ENCODE data around the gene COX20. TPM values are rescaled to one million over a fixed set of nuclear protein-coding genes. Genes with fewer than 3 reads are reported as not detected.

COX20 gene
- total RNA-seq, 1 experiment from 2014 or later, result 33.1 TPM

DNA sequence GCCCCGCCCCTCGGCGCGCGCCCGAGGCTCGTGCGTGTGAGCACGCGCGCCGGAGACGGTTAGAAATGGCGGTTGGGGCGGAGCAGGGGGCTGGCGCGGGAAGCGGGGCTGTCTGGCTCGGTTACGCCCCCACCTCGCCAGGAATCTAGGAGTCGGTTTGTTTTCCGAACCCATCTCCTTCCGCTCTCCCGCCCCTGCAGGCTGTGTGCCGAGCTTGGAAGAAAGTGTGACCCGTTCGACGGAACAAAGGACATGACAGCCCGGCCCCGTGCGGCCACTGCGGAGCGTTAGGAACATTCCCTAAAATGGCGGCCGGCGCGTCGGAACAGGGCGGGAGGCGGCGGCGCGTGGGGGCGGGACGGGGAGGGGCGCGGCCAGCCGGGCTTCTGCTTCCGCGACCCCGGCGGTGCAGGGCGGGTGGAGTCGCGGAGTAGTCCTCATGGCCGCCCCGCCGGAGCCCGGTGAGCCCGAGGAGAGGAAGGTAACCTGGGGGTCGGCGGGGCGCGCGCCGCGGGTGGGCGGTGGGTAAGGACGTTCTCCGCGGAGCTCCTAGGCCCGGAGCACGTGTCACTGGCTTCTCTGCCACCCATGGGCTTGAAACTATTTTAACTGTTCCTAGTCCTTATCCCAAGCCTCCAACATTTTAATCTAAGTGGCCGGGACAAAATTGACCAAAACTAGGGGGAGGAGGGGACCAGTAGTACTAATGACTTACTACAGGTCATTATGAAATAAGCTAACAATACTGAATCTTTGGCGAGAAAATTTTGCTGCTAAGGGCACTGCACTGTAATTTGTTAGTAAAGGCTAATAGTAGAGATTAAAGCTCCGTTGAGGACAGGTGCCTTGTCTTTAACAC is at the start of gene COX20 (continued):
- no peak; the same call in 1 of the 2 replicates for TF ChIP-seq JUN (CRISPR knock-in tag; IDR thresholded peaks at IDR 0.05)
- TF ChIP-seq ESRRA (CRISPR knock-in tag; IDR thresholded peaks at IDR 0.05; ENCODE audit: borderline replicate concordance), result no peak
- no peak for TF ChIP-seq NR2C2 (CRISPR knock-in tag; IDR thresholded peaks at IDR 0.05)
- TF ChIP-seq, protein P1, sequence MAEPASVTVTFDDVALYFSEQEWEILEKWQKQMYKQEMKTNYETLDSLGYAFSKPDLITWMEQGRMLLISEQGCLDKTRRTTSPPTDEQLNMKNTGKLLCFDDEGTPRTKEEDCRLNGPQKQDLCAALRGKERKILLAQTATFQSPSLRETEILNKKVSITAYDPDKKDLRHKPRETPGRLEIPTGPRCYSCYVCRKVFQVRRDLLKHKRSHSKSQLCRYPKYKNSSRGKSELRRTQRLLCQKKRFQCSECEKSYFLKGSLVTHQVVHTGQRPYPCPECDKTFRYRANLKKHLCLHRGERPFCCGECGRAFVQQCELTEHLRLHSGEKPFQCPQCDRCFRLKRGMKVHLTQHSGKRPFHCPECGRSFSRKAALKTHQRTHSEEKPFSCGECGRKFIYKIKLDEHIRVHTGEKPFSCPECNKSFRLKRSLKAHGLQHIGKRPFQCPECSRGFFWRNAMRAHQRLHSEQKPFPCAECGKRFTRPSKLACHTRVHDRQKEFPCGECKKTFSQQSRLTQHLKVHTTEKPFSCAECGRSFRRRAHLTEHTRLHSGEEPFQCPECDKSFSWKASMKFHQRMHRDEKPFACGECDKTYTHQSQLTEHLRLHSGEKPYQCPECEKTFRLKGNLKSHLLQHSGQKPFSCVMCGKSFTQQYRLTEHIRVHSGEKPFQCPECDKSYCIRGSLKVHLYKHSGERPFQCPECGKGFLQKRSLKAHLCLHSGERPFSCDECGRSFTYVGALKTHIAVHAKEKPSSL (CRISPR knock-in tag; conservative IDR thresholded peaks at IDR 0.05), result peak; percentile 65
- TF ChIP-seq ZNF671 (CRISPR knock-in tag; IDR thresholded peaks at IDR 0.05), result peak; percentile 28; the same call in 1 of the 2 replicates
- 0 out of 2 replicates have a peak, but pooled peaks have one; percentile 1 for TF ChIP-seq FOXP4 (CRISPR knock-in tag; IDR thresholded peaks at IDR 0.05)
- TF ChIP-seq TCF7 (CRISPR knock-in tag; IDR thresholded peaks at IDR 0.05; ENCODE audit: low read depth), result no peak
- 0 out of 2 replicates have a peak, but pooled peaks have one; percentile 42 for TF ChIP-seq ZBTB21 (CRISPR knock-in tag; IDR thresholded peaks at IDR 0.05; ENCODE audit: borderline replicate concordance)
- TF ChIP-seq ZNF416 (CRISPR knock-in tag; IDR thresholded peaks at IDR 0.05), result peak; percentile 96
- TF ChIP-seq, protein P2, sequence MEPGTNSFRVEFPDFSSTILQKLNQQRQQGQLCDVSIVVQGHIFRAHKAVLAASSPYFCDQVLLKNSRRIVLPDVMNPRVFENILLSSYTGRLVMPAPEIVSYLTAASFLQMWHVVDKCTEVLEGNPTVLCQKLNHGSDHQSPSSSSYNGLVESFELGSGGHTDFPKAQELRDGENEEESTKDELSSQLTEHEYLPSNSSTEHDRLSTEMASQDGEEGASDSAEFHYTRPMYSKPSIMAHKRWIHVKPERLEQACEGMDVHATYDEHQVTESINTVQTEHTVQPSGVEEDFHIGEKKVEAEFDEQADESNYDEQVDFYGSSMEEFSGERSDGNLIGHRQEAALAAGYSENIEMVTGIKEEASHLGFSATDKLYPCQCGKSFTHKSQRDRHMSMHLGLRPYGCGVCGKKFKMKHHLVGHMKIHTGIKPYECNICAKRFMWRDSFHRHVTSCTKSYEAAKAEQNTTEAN (CRISPR knock-in tag; IDR thresholded peaks at IDR 0.05), result peak; percentile 83; the same call in 1 of the 2 replicates
- TF ChIP-seq GTF2I (CRISPR knock-in tag; conservative IDR thresholded peaks at IDR 0.05), result no peak
- no peak for TF ChIP-seq ZNF232 (CRISPR knock-in tag; IDR thresholded peaks at IDR 0.05)
- no peak; the same call in 1 of the 2 replicates for TF ChIP-seq ETV6 (CRISPR knock-in tag; IDR thresholded peaks at IDR 0.05)
- no peak for TF ChIP-seq IRF1 (CRISPR knock-in tag; IDR thresholded peaks at IDR 0.05)
- no peak for TF ChIP-seq NR1H2 (CRISPR knock-in tag; IDR thresholded peaks at IDR 0.05)
- no peak for TF ChIP-seq GABPB1 (CRISPR knock-in tag; IDR thresholded peaks at IDR 0.05)
- 0 out of 2 replicates have a peak, but pooled peaks have one; percentile 35 for TF ChIP-seq USF1 (CRISPR knock-in tag; IDR thresholded peaks at IDR 0.05)
- TF ChIP-seq ARID4B (CRISPR knock-in tag; IDR thresholded peaks at IDR 0.05; ENCODE audit: borderline replicate concordance), result no peak
- TF ChIP-seq FOXK1 (CRISPR knock-in tag; IDR thresholded peaks at IDR 0.05), result peak; percentile 18; the same call in 1 of the 2 replicates
- TF ChIP-seq RELA (CRISPR knock-in tag; IDR thresholded peaks at IDR 0.05; ENCODE audit: borderline replicate concordance), result 0 out of 2 replicates have a peak, but pooled peaks have one; percentile 39
- TF ChIP-seq PRRX2 (CRISPR knock-in tag; IDR thresholded peaks at IDR 0.05), result peak; percentile 64
- no peak for TF ChIP-seq ZNF396 (CRISPR knock-in tag; IDR thresholded peaks at IDR 0.05; ENCODE audit: borderline replicate concordance)
- TF ChIP-seq ZNF219 (CRISPR knock-in tag; IDR thresholded peaks at IDR 0.05; ENCODE audit: borderline replicate concordance), result no peak
- no peak for TF ChIP-seq SMAD4 (CRISPR knock-in tag; IDR thresholded peaks at IDR 0.05)
- no peak; the same call in 1 of the 2 replicates for TF ChIP-seq NR3C1 (CRISPR knock-in tag; conservative IDR thresholded peaks at IDR 0.05; ENCODE audit: low read depth)
- TF ChIP-seq, protein P3, sequence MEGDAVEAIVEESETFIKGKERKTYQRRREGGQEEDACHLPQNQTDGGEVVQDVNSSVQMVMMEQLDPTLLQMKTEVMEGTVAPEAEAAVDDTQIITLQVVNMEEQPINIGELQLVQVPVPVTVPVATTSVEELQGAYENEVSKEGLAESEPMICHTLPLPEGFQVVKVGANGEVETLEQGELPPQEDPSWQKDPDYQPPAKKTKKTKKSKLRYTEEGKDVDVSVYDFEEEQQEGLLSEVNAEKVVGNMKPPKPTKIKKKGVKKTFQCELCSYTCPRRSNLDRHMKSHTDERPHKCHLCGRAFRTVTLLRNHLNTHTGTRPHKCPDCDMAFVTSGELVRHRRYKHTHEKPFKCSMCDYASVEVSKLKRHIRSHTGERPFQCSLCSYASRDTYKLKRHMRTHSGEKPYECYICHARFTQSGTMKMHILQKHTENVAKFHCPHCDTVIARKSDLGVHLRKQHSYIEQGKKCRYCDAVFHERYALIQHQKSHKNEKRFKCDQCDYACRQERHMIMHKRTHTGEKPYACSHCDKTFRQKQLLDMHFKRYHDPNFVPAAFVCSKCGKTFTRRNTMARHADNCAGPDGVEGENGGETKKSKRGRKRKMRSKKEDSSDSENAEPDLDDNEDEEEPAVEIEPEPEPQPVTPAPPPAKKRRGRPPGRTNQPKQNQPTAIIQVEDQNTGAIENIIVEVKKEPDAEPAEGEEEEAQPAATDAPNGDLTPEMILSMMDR (IDR thresholded peaks at IDR 0.05), result no peak
